Loucy (cell line): ENCODE results near the gene CRADD.
"Not testable (repeated sequence)": the region's sequence is repeated elsewhere in the genome, so short reads cannot be mapped to it uniquely, and the experiment has no call there.

Source experiments
- H2AFZ ChIP-seq: fragments of 200-600 bp; sonication (generic); 2 replicates; pipeline ENCODE4 v1.6.0; 2016; ENCODE audit warnings: antibody characterized with exemption, mild to moderate bottlenecking, low read length, moderate library complexity
- H3F3A ChIP-seq: fragments of 200-600 bp; 2 replicates; pipeline ENCODE4 v1.6.0; 2016; ENCODE audit warnings: antibody characterized with exemption, low read depth, mild to moderate bottlenecking
- H3K27me3 ChIP-seq: fragments of 200-600 bp; sonication (generic); 2 replicates; pipeline ENCODE4 v1.6.1; 2014; ENCODE audit warnings: low read length, mild to moderate bottlenecking; ENCODE audit not compliant: insufficient read depth, poor library complexity, severe bottlenecking
- H3K36me3 ChIP-seq: fragments of 200-600 bp; sonication (generic); 2 replicates; pipeline ENCODE4 v1.6.1; 2016; ENCODE audit warnings: low read length; ENCODE audit not compliant: insufficient read depth
- H3K4me1 ChIP-seq: fragments of 200-600 bp; sonication (generic); 2 replicates; pipeline ENCODE4 v1.5.1; 2014; ENCODE audit warnings: low read length, mild to moderate bottlenecking; ENCODE audit not compliant: insufficient read depth, poor library complexity, severe bottlenecking
- H3K4me2 ChIP-seq: fragments of 200-600 bp; sonication (generic); 2 replicates; pipeline ENCODE4 v1.6.0; 2014; ENCODE audit warnings: antibody characterized with exemption, low read length, low read depth, mild to moderate bottlenecking; ENCODE audit not compliant: poor library complexity, severe bottlenecking
- H3K4me3 ChIP-seq: fragments of 200-600 bp; sonication (generic); 2 replicates; pipeline ENCODE4 v1.5.1; 2014; ENCODE audit warnings: low read length, mild to moderate bottlenecking, mixed read lengths; ENCODE audit not compliant: poor library complexity, severe bottlenecking
- H3K79me2 ChIP-seq: fragments of 200-600 bp; sonication (generic); 2 replicates; pipeline ENCODE4 v1.6.1; 2014; ENCODE audit warnings: low read length; ENCODE audit not compliant: insufficient read depth
- H3K9ac ChIP-seq: fragments of 200-600 bp; sonication (generic); 2 replicates; pipeline ENCODE4 v1.6.0; 2014; ENCODE audit warnings: mild to moderate bottlenecking, low read depth, low read length, moderate library complexity; ENCODE audit not compliant: poor library complexity, severe bottlenecking
- H3K9me2 ChIP-seq: fragments of 200-600 bp; sonication (generic); replicated peaks from 2 replicates; pipeline ENCODE4 v1.6.1; 2016; ENCODE audit warnings: low read depth, low read length, mixed read lengths
- H3K9me3 ChIP-seq: fragments of 200-600 bp; sonication (generic); 2 replicates; pipeline ENCODE4 v1.6.1; 2014; ENCODE audit warnings: mild to moderate bottlenecking, antibody characterized with exemption, low read length, low read depth; ENCODE audit not compliant: insufficient read depth
- H4K20me1 ChIP-seq: fragments of 200-600 bp; sonication (generic); 2 replicates; pipeline ENCODE4 v1.6.0; 2014; ENCODE audit warnings: antibody characterized with exemption, low read length, mild to moderate bottlenecking; ENCODE audit not compliant: insufficient read depth, poor library complexity, severe bottlenecking
- CTCF ChIP-seq: fragments of 200-600 bp; sonication (generic); conservative IDR thresholded peaks from 2 replicates; pipeline ENCODE4 v1.5.1; 2014; ENCODE audit warnings: mild to moderate bottlenecking, antibody characterized with exemption, low read length
- EZH2phosphoT487 ChIP-seq: fragments of 200-600 bp; IDR thresholded peaks from 2 replicates; pipeline ENCODE4 v1.6.1; 2018; ENCODE audit warnings: antibody characterized with exemption, mild to moderate bottlenecking, moderate library complexity, borderline replicate concordance

CRADD gene

GRCh38 chr12:93865751-93866150, 188.6 kb downstream of the CRADD start:
- no peaks in the 10 kb centered on the region for H3K9me2 ChIP-seq
- no peaks in the 10 kb centered on the region for H4K20me1 ChIP-seq
- no peaks in the 10 kb centered on the region for H3K27me3 ChIP-seq
- H3F3A ChIP-seq = no peaks in the 10 kb centered on the region
- peaks cover 16% of the 10 kb centered on the region for H3K9me3 ChIP-seq
- H3K79me2 ChIP-seq = no peaks in the 10 kb centered on the region
- no peak overlapping the region for H3K9ac ChIP-seq
- no peak overlapping the region for H2AFZ ChIP-seq
- no peaks in the 10 kb centered on the region for H3K36me3 ChIP-seq
- TF ChIP-seq CTCF = no peak
- H3K4me3 ChIP-seq = no peak overlapping the region
- no peaks in the 10 kb centered on the region for H3K4me1 ChIP-seq
- no peak overlapping the region for H3K4me2 ChIP-seq

GRCh38 chr12:93868771-93869170, 191.6 kb downstream of the CRADD start:
- H3K9me2 ChIP-seq = no peaks in the 10 kb centered on the region
- H3K36me3 ChIP-seq = no peaks in the 10 kb centered on the region
- no peaks in the 10 kb centered on the region for H3K27me3 ChIP-seq
- TF ChIP-seq CTCF = no peak
- TF ChIP-seq EZH2phosphoT487 = no peak
- H2AFZ ChIP-seq = no peak overlapping the region
- no peak overlapping the region for H3K4me3 ChIP-seq
- H3K9ac ChIP-seq = no peak overlapping the region
- H3K79me2 ChIP-seq = no peaks in the 10 kb centered on the region
- H3F3A ChIP-seq = no peaks in the 10 kb centered on the region
- H3K4me2 ChIP-seq = no peak overlapping the region
- peaks cover 22% of the 10 kb centered on the region for H3K9me3 ChIP-seq
- H4K20me1 ChIP-seq = no peaks in the 10 kb centered on the region
- H3K4me1 ChIP-seq = no peaks in the 10 kb centered on the region

GRCh38 chr12:93870020-93870795, 193.0 kb downstream of the CRADD start:
- Histone ChIP-seq H2AFZ (no peak overlapping the region), H3F3A (no peaks in the 10 kb centered on the region), H3K4me1 (no peaks in the 10 kb centered on the region), H3K79me2 (no peaks in the 10 kb centered on the region), H3K36me3 (no peaks in the 10 kb centered on the region), H3K9ac (no peak overlapping the region), H3K4me3 (no peak overlapping the region), H4K20me1 (no peaks in the 10 kb centered on the region), H3K27me3 (no peaks in the 10 kb centered on the region), H3K4me2 (no peak overlapping the region), H3K9me3 (peaks cover 22% of the 10 kb centered on the region), H3K9me2 (no peaks in the 10 kb centered on the region)
- no peak for TF ChIP-seq EZH2phosphoT487
- TF ChIP-seq CTCF = no peak

- not testable (repeated sequence) for H3K27me3 ChIP-seq, H3K9me2 ChIP-seq, H2AFZ ChIP-seq, H3K36me3 ChIP-seq, H3K9ac ChIP-seq, H4K20me1 ChIP-seq, H3K79me2 ChIP-seq, H3K4me3 ChIP-seq, H3F3A ChIP-seq, H3K4me2 ChIP-seq, H3K4me1 ChIP-seq
- peaks cover 19% of the 10 kb centered on the region for H3K9me3 ChIP-seq
Measured at GRCh38 chr12:93871566-93871965, 194.4 kb downstream of the CRADD start.
